Mononuclear cell (primary cell): Measurements from ENCODE around the gene PYGO1. TPM values are rescaled to one million over a fixed set of nuclear protein-coding genes. Genes with fewer than 3 reads are reported as not detected.
"Not testable (repeated sequence)": the region's sequence is repeated elsewhere in the genome, so short reads cannot be mapped to it uniquely, and the experiment has no call there.

Source experiments
- H3K27me3 ChIP-seq: 2 replicates; pipeline ENCODE4 v1.6.0; 2011; ENCODE audit warnings: low read length, control low read depth; ENCODE audit not compliant: insufficient read depth
- H3K4me1 ChIP-seq: 2 replicates; pipeline ENCODE4 v1.5.1; 2011; ENCODE audit warnings: mild to moderate bottlenecking, low read length, control low read depth; ENCODE audit not compliant: insufficient read depth
- H3K4me3 ChIP-seq: 2 replicates; pipeline ENCODE4 v1.5.1; 2011; ENCODE audit warnings: mild to moderate bottlenecking, low read length, moderate library complexity
- H3K9me3 ChIP-seq: 2 replicates; pipeline ENCODE4 v1.5.1; 2011; ENCODE audit warnings: low read depth, mild to moderate bottlenecking, control low read depth, low read length
- total RNA-seq: library from RNA; depleted of rRNA; stranded (reverse); fragments of >200 nt; gene quantifications from one replicate; pipeline ENCODE4 v1.2.3, GENCODE V29; 2012

PYGO1 gene, protein sequence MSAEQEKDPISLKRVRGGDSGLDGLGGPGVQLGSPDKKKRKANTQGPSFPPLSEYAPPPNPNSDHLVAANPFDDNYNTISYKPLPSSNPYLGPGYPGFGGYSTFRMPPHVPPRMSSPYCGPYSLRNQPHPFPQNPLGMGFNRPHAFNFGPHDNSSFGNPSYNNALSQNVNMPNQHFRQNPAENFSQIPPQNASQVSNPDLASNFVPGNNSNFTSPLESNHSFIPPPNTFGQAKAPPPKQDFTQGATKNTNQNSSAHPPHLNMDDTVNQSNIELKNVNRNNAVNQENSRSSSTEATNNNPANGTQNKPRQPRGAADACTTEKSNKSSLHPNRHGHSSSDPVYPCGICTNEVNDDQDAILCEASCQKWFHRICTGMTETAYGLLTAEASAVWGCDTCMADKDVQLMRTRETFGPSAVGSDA
- under 0.01 TPM for total RNA-seq

DNA sequence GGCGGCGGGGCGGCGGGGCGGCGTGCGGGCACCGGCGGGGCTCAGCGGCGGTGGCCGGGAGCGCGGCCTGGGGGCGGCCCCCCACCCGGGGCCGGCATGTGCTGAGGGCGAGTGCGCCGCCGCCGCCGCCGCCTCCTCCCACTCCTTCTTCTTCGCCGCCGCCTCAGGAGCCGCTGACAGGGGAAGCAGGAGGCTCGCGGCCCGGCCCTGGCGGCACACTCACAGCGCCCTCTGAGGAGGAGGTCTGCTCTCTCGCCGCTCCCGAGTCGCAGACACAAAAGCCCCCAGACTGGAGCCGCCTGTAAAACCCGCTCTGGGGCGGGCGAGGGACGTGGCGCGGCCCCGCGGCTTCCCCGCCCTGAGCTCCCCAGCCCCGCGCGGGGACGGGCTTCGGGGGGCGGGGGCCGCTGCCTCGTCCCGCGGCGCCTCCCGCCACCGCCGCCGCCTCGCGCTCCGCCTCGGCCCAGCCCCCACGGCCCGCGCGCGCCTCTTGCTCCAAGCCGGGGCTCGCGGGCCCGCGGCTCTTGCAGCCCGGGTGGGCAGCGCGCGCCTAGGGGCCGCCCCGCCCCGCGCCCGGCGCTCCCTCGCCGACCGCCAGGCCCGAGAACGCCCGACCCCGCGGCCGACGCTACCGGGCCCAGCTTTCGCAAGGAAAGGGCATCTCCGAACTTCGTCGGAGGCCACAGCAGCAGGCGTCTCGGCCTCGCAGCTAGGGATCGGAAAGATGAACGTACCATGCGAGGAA lies at the start of gene PYGO1:
TSS of gene PYGO1 (minus strand) at position 276 of the 745 bp plus-strand sequence. CDS start 462 bp downstream, outside the sequence.
- Histone ChIP-seq H3K4me3 (no peak within 1 kb of the TSS), H3K27me3 (peaks cover 69% of the 10 kb centered on the region), H3K9me3 (no peaks in the 10 kb centered on the region), H3K4me1 (peaks cover 10% of the 10 kb centered on the region)

DNA sequence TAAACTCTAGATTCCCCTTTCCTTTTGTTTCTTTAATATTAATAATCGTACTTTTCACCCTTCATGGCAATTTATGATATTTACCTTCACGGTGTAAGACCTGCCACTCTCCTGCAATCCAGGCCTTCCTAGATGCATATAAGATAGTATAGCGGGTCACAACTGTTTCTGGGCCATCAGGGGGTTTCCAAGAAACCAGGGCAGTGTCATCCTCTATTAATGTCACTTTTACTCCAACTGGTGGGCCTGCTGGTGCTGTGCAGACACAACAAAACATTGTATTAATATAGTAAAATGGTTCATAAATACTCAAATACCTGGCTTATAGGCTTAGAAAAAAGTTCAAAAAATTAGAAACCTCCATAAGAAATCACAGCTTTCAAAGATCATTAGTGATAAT lies 48.9 kb upstream of the PYGO1 start:
- Histone ChIP-seq H3K4me3 (no peak overlapping the region), H3K4me1 (no peaks in the 10 kb centered on the region), H3K27me3 (no peaks in the 10 kb centered on the region), H3K9me3 (no peaks in the 10 kb centered on the region)

DNA sequence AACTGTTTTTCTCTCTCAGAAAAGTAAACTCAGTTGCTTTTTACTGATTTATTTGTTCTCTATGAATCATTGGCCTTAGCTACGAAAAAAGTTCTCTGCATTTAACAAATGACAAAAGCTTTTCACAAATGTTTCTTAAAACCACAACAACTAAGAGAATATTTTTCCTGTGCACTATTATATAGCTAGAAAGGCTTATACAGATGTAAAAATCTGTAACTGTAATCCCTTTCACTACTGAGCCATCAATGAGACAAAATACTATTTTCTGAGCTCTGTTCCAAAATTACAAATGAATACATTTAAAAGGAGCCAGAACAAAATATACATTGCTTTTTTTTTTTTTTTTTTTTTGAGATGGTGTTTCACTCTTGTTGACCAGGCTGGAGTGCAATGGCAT lies 45.6 kb upstream of the PYGO1 start:
- H3K27me3 ChIP-seq: no peaks in the 10 kb centered on the region
- H3K4me3 ChIP-seq: no peak overlapping the region
- no peaks in the 10 kb centered on the region for H3K9me3 ChIP-seq
- H3K4me1 ChIP-seq: no peaks in the 10 kb centered on the region

DNA sequence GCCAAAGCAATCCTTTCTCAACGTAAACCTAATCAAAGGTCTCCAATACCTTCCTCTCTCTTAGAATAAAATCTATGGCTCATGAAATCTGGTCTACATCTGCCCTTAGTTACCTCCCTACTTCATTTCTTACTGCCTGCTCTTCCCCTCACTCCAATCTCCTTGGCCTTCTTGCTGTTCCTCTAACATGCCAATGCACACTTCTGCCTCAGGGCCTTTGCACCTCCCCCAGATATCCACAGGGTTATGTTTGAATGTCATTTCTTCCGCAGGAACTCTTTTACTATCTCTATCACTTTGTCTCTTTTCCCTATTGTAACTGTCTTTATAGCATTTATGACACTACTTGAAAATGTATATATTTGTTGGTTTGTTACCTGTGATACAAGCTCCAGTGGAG lies 44.3 kb upstream of the PYGO1 start:
- Histone ChIP-seq H3K27me3 (no peaks in the 10 kb centered on the region), H3K4me1 (no peaks in the 10 kb centered on the region), H3K4me3 (no peak overlapping the region), H3K9me3 (no peaks in the 10 kb centered on the region)

DNA sequence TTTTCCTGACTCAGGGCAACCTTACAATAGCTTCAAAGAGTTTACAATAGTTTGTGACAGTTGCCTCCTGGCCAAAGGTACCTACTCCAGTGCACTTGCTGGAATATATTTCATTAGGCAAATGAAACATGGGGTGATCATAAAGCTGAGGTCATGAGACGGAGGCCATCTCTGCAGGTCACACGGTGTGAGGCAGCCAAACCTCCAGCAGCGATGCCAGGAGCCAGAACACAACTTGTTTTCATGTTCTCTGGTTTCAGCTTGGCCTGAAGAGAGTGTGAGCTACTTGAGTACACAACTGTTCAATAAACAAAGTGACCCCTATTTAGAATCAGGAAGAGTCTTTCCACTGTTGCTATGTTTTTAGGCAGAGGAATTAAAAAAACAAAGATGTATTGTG lies 42.7 kb upstream of the PYGO1 start:
- Histone ChIP-seq H3K27me3 (no peaks in the 10 kb centered on the region), H3K4me1 (no peaks in the 10 kb centered on the region), H3K4me3 (no peak overlapping the region), H3K9me3 (no peaks in the 10 kb centered on the region)

DNA sequence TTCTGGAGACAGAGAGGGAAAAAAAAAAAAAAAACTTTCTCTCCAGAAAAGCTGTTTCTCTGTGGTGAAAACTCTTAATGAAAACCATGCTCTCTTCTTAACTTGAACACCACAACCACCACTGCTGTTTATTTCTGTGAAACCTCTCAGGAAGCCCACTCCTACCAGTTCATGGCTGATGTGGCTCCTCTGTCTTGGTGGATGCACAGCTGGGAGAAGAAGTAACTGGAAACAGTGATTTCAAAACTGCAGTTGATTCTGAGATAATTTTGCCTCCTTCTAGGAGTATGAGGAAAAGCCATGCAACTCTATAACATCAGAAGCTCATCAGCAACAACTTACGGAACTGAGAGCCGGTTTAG lies 40.2 kb upstream of the PYGO1 start:
- H3K4me3 ChIP-seq: no peak overlapping the region
- H3K4me1 ChIP-seq: no peaks in the 10 kb centered on the region
- no peaks in the 10 kb centered on the region for H3K9me3 ChIP-seq
- H3K27me3 ChIP-seq: no peaks in the 10 kb centered on the region

DNA sequence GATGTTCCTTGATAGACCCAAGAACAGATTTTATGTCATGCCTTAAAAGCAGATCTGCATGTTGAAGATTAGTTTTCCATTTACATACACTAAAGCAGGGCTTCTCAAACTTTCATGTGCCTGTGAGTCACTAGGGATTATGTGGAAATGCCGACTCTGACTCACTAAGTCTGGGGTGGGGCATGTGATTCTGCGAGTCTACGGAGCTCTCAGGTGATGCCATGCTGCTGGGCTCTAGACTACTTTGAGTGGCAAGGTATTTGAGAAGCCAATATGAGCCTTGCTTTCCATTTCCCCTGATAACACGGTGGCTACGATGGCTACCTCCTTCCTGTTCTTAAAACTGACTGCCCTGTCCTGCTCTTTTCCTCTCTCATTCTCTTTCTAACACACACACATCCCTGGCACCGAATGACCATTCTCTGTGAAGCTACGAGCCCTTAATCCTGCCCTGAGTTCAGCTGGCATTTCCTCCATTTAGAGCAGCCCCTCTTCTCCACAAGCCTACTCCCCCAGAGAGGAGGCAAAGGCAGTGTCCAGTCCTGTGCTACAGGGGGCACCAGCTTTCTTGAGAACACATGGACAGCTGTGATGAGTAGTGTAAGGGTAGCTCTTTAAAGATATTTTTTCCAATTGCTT lies 39.7 kb upstream of the PYGO1 start:
- H3K9me3 ChIP-seq: no peaks in the 10 kb centered on the region
- no peaks in the 10 kb centered on the region for H3K27me3 ChIP-seq
- H3K4me3 ChIP-seq: no peak overlapping the region
- no peaks in the 10 kb centered on the region for H3K4me1 ChIP-seq

DNA sequence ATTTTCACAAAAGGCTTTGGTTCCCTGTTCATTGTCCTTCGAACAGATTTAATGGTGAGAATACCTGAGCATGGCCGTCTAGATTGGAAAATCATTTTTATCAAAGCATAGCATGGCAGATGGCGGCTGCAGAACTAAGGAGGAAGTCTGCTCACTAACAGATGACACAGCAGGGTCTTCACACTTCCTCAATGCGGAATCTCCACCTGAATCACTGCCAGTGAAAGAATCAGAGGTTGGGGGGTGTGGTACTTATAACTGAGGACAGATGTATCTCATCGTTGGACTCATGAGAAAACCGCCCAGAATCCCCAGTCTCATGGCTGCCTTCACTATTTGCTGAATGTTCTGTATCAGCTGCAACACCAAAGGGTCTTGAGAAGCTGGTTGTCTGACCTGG lies 31.6 kb upstream of the PYGO1 start:
- no peak overlapping the region for H3K4me3 ChIP-seq
- no peaks in the 10 kb centered on the region for H3K4me1 ChIP-seq
- peaks cover 5% of the 10 kb centered on the region for H3K27me3 ChIP-seq
- H3K9me3 ChIP-seq: no peaks in the 10 kb centered on the region

DNA sequence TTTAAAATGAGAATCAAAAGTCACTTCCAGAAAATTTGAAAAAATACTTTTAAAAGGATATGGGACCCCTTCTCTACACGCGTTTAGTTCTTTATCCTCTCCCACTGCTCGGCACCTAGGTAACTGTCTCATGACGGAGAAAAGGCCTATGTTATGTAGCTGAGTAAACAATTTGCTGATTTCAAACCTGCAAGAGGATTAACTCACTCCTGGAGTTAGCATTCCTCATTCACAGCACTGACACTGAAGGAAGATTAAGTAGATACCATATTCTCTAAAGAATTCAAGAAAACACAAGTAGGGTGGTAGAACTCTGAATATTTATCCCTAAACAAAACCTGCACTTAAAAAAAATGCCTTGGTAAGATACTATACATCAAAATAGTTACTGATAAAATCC lies 30.2 kb upstream of the PYGO1 start:
- Histone ChIP-seq H3K27me3 (peaks cover 5% of the 10 kb centered on the region), H3K4me3 (no peak overlapping the region), H3K4me1 (no peaks in the 10 kb centered on the region), H3K9me3 (no peaks in the 10 kb centered on the region)

DNA sequence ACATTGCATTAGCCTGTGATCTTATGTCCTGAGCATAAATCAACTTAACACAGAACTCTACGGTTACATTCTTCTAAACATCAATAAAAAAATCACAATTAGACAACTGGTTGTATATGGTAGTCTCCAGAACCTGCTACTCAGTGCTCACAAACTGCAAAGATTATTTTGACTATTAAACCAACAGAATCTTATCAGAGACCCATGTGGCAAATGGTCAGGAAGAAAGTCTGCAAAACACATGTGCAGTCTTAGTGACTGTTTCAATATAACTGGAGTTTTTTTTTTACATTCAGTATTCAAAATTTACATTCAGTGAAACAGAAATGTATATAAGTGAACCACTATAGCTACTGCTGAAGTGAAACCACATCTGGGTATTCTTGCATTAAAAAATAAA lies 27.3 kb upstream of the PYGO1 start:
- Histone ChIP-seq H3K9me3 (no peaks in the 10 kb centered on the region), H3K4me3 (no peak overlapping the region), H3K27me3 (peaks cover 11% of the 10 kb centered on the region), H3K4me1 (no peaks in the 10 kb centered on the region)

DNA sequence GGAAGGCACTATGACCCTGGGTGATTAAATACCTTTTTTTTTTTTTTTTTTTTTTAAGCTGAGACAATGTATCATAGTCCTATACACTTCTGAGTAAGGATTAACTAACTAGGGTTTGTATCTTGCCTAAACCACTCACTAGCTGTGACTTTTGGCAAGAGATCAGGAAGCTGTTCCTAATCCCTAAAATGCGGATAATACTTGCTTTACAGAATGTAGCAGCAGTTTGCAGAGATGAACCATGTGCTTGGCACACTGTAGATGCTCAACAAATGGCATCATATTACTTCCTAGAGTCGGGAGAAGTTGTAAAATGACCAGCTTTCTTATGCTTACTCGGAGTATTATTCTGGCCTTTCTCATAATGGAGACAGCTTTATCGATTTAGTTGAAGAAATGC lies 25.6 kb upstream of the PYGO1 start:
- Histone ChIP-seq H3K27me3 (peaks cover 11% of the 10 kb centered on the region), H3K4me1 (no peaks in the 10 kb centered on the region), H3K4me3 (no peak overlapping the region), H3K9me3 (no peaks in the 10 kb centered on the region)

DNA sequence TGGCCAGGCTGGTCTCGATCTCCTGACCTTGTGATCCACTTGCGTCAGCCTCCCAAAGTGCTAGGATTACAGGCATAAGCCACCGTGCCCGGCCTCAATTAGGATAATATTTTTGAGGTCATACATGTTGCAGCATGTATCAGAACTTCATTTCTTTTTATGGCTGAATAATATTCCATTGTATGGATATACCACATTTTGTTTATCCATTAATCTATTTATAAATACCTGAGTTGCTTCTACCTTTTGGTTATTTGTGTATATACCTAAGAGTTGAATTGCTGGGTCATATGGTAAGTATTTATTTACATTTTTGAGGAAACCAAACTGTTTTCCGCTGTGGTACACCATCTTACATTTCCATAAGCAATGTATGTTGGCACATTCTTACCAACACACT lies 18.1 kb upstream of the PYGO1 start:
- Histone ChIP-seq H3K4me3 (no peak overlapping the region), H3K9me3 (no peaks in the 10 kb centered on the region), H3K4me1 (no peaks in the 10 kb centered on the region), H3K27me3 (no peaks in the 10 kb centered on the region)

DNA sequence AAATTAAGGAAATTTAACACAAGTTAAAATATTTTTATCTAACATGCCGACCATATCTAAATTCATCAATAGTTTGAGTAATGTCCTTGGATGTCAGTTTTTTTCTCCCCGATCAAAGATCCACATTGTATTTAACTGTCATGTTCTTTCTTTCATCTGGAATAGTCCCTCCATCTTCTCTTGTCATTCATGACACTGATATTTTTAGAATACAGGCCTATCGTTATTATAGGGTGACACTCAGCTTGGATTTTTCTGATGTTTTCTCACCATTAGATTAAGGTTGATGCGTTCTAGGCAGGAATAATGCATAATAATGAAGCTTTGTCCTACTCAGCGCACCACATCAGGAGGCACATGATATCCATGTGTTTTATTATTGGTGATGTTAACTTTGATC lies 13.2 kb upstream of the PYGO1 start:
- Histone ChIP-seq H3K9me3 (no peaks in the 10 kb centered on the region), H3K27me3 (no peaks in the 10 kb centered on the region), H3K4me3 (no peak overlapping the region), H3K4me1 (no peaks in the 10 kb centered on the region)

DNA sequence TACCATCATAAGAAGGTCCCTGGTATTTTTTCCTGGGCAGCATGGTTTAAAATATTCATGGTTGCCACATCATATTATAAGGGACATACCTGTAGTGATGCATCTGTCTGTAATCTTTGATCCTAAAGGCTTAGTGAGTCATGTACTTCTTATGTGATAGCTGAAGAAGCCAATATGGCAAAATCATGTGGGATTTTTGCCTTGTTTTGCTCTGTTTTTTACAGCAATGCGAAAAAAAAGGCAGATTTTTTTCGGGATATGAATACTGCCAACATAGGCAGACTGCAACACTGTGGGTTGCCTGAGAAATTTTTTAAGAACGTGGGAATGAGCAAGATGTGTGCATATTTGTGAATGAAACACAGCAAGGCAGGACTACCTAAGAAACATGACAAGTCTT lies 11.3 kb upstream of the PYGO1 start:
- Histone ChIP-seq H3K4me1 (no peaks in the 10 kb centered on the region), H3K9me3 (no peaks in the 10 kb centered on the region), H3K4me3 (no peak overlapping the region), H3K27me3 (no peaks in the 10 kb centered on the region)

DNA sequence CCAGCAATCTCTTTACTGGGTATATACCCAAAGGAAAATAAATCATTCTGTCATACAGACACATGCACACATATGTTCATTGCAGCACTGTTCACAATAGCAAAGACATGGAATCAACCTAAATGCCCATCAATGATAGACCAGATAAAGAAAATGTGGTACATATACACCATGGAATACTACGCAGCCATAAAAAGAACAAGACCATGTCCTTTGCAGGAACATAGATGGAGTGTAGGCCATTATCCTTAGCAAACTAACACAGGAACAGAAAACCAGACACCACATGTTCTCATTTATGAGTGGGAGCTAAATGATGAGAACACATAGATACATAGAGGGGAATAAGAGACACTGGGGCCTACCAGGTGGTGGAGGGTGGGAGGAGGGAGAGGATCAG lies 4.9 kb upstream of the PYGO1 start:
- H3K9me3 ChIP-seq, H3K4me1 ChIP-seq, H3K4me3 ChIP-seq: not testable (repeated sequence)
- H3K27me3 ChIP-seq: peaks cover 24% of the 10 kb centered on the region
